RPMI8226 (cell line): ENCODE data around the gene LRP8.
A peak's percentile ranks its signal among the peaks of the same experiment; 100 is the strongest.

ENCODE experiments used
- DNase-seq: peaks from one replicate; pipeline ENCODE4 v3.0.0-alpha.2; 2015

Gene LRP8

DNA sequence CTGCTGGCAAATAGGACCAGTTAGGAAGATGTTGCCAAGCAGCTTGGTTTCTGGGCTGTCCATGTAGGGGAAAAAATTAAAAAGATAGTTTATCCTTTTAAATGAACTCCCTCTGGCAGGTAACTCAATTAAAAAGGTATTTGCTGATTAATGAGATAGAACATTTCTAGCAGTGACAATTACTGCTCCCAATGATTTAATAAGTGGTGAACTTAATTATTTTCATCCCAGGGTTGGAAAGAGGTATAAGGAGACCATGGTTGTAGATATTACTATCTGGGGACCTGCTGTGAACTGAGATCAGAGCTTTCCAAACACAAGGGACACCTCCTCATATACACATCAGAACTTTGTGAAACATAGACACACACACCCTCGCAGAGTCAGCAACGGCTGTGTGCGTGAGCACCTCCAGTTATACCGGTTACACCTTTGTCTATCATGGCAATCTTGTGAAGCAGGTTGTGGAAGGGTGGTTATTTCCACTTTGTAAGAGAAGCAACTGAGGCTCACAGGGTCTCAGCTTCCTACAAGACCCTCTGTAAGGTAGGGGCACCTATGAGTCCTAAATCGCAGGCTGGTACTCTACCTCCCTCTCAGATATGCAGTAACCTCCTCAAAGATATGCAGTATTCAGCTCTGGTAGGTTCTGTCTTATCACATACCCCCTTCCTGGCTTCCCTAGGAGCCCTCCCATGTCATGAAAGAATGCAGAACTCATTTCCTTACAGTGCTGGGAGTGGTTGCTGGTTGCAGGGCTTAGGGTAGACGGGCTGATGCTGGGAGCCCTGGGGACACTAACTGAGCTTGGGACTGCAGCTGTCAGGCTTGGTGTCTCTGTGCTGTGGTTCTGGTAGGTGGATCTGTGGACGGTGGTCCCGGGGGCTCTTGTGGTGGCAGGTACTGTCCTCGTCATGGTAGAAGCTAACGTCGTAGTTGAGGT is 71.1 kb downstream of the LRP8 start:
- DNase-seq = no peak

DNA sequence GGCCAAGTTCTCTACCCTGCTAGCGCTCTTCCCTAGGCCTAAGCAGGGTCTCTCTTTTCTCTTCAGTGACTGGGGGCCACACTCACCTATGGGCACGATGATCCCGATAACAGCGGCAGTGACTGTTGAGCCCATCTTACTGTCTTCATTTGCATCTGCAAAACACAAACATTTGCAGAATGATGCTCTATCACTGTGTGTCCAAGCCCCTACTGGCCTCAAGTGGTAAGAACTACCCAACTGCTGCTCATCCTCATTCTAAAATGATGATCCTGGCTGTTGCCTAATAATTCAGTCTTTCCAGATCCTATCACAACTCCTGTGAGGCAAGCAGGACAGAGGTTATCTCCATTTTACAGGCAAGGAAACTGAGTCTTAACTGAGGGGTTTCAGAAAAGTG is 72.8 kb downstream of the LRP8 start:
- DNase-seq = no peak

- no peak for DNase-seq
Measured at GRCh38 chr1:53254011-53254640, 73.7 kb downstream of the LRP8 start.

DNA sequence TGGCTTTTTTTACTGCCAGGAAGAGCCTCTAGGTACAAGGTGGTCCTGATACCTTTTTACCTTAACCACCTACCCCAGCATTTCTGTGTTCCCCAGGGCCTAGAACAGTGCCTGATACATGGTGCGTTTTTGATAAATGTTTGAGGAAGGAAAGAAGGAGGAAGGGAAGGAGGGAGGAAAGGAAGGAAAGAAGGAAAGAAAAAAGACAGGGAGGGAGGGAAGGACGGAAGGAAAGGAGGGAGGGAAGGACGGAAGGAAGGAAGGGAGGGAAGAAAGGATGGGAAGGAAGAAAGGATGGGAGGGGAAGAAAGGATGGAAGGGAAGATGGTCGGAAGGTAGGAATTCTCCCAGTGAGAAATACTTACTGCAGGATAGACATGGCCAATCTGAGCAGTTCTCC is 77.5 kb downstream of the LRP8 start:
- DNase-seq = no peak

- DNase-seq = no peak
Measured at GRCh38 chr1:53249706-53250105, 78.2 kb downstream of the LRP8 start.

- no peak for DNase-seq
Measured at GRCh38 chr1:53246261-53247134, 81.4 kb downstream of the LRP8 start.

DNA sequence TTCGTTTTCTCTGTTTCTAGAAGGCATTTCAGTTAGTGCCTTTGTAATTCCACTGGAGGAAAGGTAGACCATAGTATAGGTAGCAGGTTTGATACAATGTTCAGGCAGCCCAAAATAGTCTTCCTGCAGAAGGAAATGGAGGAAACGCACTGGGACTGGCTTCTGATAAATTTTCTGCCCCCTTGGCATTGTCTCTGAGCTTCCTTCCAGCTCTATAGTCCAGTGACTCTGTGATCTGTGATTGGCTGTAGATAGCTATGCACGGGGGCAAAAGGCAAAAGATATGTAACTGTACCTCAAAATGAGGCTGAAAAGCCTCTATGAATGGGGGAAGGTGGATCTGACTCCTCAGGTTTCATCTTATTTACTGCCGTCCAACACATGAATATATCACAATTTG is 83.7 kb downstream of the LRP8 start:
- DNase-seq = no peak

DNA sequence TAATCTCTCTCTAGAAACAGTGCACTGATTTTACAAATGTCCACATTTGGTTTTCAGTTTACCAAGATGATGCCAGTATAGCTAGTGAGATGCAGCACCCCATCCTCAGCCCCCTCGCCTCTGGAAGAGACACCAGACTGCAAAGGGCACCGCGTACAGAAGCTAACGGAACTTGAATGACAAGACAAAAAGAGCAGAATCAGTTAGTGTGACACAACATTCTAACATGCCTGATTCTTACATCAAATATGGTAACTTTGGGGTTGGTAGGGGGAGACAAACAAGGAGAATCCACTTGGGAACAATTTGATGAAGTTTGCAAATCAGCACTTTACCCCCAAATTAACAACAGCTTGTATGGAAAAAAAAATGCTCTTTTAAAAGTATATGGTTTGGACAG is 85.5 kb downstream of the LRP8 start:
- no peak for DNase-seq

DNA sequence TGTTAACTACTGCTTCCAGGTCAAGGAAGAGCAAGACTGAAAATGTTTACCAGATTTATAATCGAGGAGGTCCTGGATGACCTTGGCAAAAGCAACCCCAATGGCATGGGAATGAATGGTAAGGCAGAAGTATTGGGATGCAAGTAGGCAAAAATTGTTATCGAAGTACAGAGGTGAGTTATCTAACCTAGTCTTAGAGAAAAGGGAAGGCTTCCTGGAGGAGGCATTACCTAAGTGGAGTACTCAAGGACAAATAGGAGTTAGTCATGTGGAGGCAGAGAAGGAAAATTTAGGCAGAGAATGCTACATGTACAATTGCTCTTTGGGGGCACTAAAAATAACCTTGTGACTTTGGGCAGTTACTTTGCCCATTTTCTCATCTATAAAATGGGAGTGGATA is 86.0 kb downstream of the LRP8 start:
- no peak for DNase-seq

DNA sequence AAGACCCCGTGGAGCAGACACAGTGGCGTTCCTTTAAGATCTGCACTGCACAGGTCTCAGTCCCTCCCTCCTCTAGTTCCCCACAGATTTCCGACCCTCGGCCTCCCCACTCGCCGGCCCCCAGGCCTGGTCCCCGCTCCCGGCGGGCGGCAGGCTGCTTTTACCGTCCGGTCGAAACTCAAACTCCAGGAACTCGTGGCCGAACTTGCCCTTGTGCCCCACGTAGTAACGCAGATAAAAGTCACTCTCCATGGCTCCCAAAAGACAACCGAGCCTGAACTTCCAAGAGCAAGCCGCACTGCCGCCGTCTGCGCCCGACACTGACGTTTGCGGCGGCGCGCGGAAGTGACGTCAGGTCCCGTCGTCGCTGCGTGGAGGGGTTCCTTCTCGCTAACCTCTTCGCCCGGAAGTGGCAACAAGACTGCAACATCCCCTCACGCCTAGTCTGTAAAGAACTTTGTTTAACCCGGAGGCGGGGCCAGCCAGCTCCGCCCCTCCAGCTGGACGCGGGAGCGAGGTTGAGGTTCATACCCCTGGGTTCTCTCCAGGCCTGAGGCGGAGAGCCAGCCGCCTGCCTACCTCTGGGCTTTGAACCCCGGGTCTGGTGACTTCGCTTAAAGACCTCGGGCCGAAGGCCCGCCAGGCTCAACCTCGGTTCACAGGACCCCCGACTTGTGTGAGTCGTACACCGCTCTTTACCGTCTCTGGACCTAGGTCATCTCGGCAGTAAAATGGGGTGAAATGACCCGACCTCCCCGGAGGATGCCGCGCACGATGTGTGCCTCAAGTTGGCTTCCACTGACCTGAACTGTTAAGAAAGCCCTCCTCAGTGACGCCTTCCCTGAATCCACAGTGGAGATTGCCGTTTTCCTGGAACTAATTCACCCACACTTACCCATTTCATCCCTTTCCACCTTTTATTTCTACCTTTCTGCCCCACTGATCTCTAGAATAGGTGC is 89.4 kb downstream of the LRP8 start, which contains the start of gene MAGOH:
Gene MAGOH, minus strand, starts transcription at position 322 of the 959 bp plus-strand sequence. Its CDS starts 70 bp downstream, at position 252.
- DNase-seq = peak; percentile 99

DNA sequence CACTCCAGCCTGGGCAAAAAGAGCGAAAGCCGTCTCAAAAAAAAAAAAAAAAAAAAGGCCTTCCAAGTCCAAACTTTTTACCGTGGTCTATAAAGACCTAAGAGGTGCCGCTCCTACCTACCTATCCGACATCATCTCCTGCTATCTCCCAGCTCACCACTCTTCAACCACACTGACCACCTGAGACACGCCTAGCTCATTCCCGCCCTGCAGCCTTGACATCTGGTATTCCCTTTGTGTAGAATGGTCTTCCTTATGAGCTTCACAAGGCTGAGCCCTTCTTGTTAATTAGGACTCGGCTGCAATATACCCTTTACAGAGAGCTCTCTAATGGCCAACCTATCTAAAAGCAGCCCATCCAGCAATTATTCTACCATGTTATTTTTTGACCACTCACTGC is 90.2 kb downstream of the LRP8 start:
- DNase-seq = no peak

- DNase-seq = no peak
Measured at GRCh38 chr1:53220962-53221286, 106.9 kb downstream of the LRP8 start.

DNA sequence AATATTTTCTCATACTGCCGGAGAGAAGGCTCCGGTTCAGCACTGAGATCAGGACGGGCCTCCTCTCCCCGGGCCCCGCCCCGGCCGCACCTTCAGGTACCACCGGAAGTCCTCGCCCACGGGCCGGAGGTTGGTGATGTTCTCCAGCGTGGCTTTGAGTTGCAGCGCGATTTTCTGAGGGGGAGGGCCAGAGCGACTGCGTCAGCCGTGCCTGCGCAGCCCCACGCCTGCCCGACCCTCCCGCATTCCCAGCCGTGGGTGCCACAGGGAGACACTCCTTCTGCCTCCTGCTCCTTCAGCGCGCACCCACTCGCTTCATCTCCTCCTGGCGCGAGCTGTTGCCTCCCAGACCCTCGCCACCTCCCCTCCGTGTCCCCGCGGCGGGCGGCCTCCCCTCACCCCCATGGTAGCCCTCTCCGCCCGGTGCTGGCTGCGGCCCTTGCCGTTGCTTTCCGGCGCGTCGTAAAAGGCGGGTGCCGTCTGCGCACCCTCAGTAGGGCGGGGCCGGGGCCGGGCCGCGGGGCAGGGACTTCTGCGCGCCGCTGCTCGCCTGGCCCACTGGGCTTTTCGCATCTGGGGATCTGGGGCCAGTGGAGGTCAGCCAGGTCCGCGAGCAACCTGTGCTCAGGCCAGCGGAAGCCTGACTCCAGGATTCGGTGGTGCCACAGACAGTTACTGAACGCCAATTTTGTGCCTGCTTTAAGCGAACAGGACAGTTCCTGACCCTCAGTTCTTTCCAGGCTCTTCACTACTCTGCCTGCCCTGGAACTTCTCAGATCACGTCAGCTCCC is 107.5 kb downstream of the LRP8 start, which contains the start of gene CZIB:
Gene CZIB, minus strand, starts transcription at position 464 of the 791 bp plus-strand sequence. Its CDS starts 59 bp downstream, at position 405.
- peak; percentile 98 for DNase-seq

DNA sequence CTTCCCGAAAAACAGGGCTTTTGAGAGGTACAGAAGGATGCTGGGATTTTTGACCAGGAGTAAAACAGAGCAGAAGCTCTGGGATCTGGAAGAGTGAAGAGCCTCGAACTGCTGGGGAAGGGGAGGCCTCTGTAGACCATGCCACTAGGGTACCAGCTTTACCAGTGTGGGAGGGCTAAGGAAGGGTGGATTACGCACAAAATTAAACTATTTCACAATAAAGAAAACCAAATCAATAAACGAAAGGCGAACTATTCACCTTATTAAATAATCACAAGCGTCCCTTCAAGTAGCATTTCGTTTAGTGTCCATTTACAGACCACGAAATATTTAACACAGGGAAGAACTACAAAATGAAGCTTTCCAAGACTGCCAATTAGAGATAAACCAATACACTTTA is 108.2 kb downstream of the LRP8 start:
- no peak for DNase-seq

GRCh38 chr1:53218201-53218600 is 109.7 kb downstream of the LRP8 start:
- DNase-seq = no peak

GRCh38 chr1:53214376-53214940 is 113.4 kb downstream of the LRP8 start:
- DNase-seq = no peak

DNA sequence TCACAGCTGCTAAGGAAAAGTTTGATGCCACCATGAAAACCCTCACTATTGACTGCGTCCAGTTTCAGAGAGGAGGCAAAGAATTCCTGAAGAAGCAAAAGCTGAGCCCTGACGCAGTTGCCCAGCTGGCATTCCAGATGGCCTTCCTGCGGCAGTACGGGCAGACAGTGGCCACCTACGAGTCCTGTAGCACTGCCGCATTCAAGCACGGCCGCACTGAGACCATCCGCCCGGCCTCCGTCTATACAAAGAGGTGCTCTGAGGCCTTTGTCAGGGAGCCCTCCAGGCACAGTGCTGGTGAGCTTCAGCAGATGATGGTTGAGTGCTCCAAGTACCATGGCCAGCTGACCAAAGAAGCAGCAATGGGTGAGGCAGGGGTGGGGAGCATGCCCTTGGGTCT is 116.9 kb downstream of the LRP8 start:
- no peak for DNase-seq

- DNase-seq = no peak
Measured at GRCh38 chr1:53210352-53210751, 117.5 kb downstream of the LRP8 start.

DNA sequence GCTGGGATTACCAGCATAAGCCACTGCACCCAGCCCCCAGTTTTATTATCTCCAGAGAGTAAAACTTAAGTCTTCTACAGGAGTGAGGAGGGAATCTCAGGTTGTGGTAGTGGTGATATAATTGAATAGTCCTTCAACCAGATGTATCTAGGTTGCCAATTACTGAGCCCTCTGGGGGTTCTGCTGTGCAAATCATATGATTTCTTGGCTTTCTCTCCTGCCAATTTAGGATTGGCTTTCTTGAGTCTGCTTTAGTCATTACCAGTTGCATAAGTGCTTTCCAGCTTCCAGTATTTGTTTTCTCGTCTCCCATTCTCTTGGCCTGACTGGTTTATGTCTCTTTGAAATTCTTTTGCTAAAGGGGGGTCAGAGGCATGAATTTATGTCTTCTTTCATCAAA is 120.1 kb downstream of the LRP8 start:
- no peak for DNase-seq

DNA sequence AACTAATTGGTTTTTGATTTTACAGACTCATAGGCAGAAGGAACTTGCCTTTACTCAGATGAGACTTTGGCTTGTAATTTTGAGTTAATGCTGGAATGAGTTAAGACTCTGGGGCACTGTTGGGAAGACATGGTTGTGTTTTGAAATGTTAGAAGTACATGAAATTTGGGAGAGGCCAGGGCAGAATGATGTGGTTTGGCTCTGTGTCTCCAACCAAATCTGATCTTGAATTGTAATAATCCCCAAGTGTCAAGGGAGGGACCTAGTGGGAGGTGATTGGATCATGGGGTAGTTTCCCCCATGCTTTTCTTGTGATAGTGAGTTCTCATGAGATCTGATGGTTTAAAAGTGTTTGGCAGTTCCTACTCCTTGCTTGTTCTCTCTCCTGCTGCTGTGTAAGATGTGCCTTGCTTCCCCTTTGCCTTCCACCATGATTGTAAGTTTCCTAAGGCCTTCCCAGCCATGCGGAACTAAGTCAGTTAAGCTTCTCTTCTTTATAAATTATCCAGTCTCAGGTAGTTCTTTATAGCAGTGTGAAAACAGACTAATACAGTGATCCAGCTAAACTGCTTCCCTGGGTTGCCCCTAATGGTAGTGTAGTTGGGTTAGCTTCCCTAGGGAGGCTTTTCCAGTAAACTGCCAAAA is 121.0 kb downstream of the LRP8 start:
- no peak for DNase-seq
